Smooth muscle cell (in vitro differentiated cells): ENCODE results near the gene EIF5A. TPM values are rescaled to one million over a fixed set of nuclear protein-coding genes. Genes with fewer than 3 reads are reported as not detected.

ENCODE experiments used
- DNase-seq: peaks from one replicate; lab custom pipeline; 2025; ENCODE audit not compliant: unreplicated experiment; lab: John Stamatoyannopoulos, UW
- H2AFZ ChIP-seq: fragments of 200-600 bp; sonication (generic); 2 replicates; pipeline ENCODE4 v1.6.0; 2016; ENCODE audit warnings: antibody characterized with exemption, low read depth, mild to moderate bottlenecking
- H3F3A ChIP-seq: fragments of 200-600 bp; sonication (generic); 2 replicates; pipeline ENCODE4 v1.6.0; 2017; ENCODE audit warnings: antibody characterized with exemption, low read depth
- H3K27ac ChIP-seq: fragments of 200-600 bp; sonication (generic); 2 replicates; pipeline ENCODE4 v1.5.1; 2016; ENCODE audit warnings: low read depth, mild to moderate bottlenecking
- H3K27me3 ChIP-seq: fragments of 200-600 bp; sonication (generic); 2 replicates; pipeline ENCODE4 v1.6.1; 2016; ENCODE audit warnings: low read depth, mild to moderate bottlenecking
- H3K36me3 ChIP-seq: fragments of 200-600 bp; sonication (generic); 2 replicates; pipeline ENCODE4 v1.5.1; 2016; ENCODE audit warnings: low read depth
- H3K4me1 ChIP-seq: fragments of 200-600 bp; sonication (generic); 2 replicates; pipeline ENCODE4 v1.5.1; 2016; ENCODE audit warnings: low read depth
- H3K4me2 ChIP-seq: fragments of 200-600 bp; sonication (generic); 2 replicates; pipeline ENCODE4 v1.6.0; 2016; ENCODE audit warnings: mild to moderate bottlenecking
- H3K4me3 ChIP-seq: fragments of 200-600 bp; sonication (generic); 2 replicates; pipeline ENCODE4 v1.5.1; 2016; ENCODE audit warnings: mild to moderate bottlenecking
- H3K79me2 ChIP-seq: fragments of 200-600 bp; sonication (generic); 2 replicates; pipeline ENCODE4 v1.6.0; 2016; ENCODE audit warnings: low read depth, mild to moderate bottlenecking
- H3K9ac ChIP-seq: fragments of 200-600 bp; sonication (generic); 2 replicates; pipeline ENCODE4 v1.6.0; 2016; ENCODE audit warnings: low read depth
- H3K9me3 ChIP-seq: fragments of 200-600 bp; sonication (generic); replicated peaks from 2 replicates; pipeline ENCODE4 v1.5.1; 2016; ENCODE audit warnings: low read depth
- H4K20me1 ChIP-seq: fragments of 200-600 bp; sonication (generic); 2 replicates; pipeline ENCODE4 v1.6.0; 2016; ENCODE audit warnings: low read depth
- CTCF ChIP-seq: fragments of 200-600 bp; sonication (generic); IDR thresholded peaks from 2 replicates; pipeline ENCODE4 v1.5.1; 2017; ENCODE audit warnings: borderline replicate concordance, mild to moderate bottlenecking, antibody characterized with exemption; ENCODE audit not compliant: insufficient read depth, poor library complexity, severe bottlenecking
- WGBS: methylation state at CpG from one replicate; pipeline ENCODE4 v1.1.7; 2016; ENCODE audit warnings: low lambda C conversion rate; 5-methylcytosine and 5-hydroxymethylcytosine counted together
- polyA plus RNA-seq: library from polyadenylated mRNA; unstranded; fragments of >200 nt; fragmentation: Nextera tagmentation; extraction: Ambion mirVana; gene quantifications from 2 replicates; pipeline ENCODE4 v1.2.1, GENCODE V29; 2016
- total RNA-seq: library from RNA; depleted of rRNA; stranded (reverse); fragments of >200 nt; gene quantifications from 2 replicates; pipeline ENCODE4 v1.2.3, GENCODE V29; 2014

The EIF5A gene
- total and polyA plus RNA-seq, 2 experiments from 2014 or later, result 323 to 797 TPM

- peak within 1 kb of the TSS; percentile 39 for H3K27ac ChIP-seq
- peak within 1 kb of the TSS; percentile 70 for H2AFZ ChIP-seq
- H3F3A ChIP-seq, result peaks cover 5% of the 10 kb centered on the region
- H3K9ac ChIP-seq, result no peak within 1 kb of the TSS
- peak within 1 kb of the TSS; percentile 47 for H3K4me3 ChIP-seq
- DNase-seq, result peak; percentile 78
- no peaks in the 10 kb centered on the region for H3K36me3 ChIP-seq
- no peaks in the 10 kb centered on the region for H4K20me1 ChIP-seq
- peak within 1 kb of the TSS; percentile 87 for H3K4me2 ChIP-seq
- no peaks in the 10 kb centered on the region for H3K9me3 ChIP-seq
- no peaks in the 10 kb centered on the region for H3K4me1 ChIP-seq
- TF ChIP-seq CTCF, result no peak
- H3K27me3 ChIP-seq, result peaks cover 14% of the 10 kb centered on the region
- no peaks in the 10 kb centered on the region for H3K79me2 ChIP-seq
- 2% methylated on average over 59 of the region's 71 CpGs for WGBS
Observed at GRCh38 chr17:7281074-7281952, 26.1 kb upstream of the EIF5A start, which contains the start of gene SLC2A4. Gene SLC2A4 (plus strand): TSS chr17:7281718. CDS start chr17:7281935, 217 bp downstream.

GRCh38 chr17:7281953-7282751 lies 25.3 kb upstream of the EIF5A start:
- peak overlapping the region; percentile 70 for H2AFZ ChIP-seq

GRCh38 chr17:7282752-7283321 lies 24.6 kb upstream of the EIF5A start:
- 86% methylated on average over 6 of the region's 6 CpGs for WGBS
- Histone ChIP-seq H3K79me2 (no peaks in the 10 kb centered on the region), H3K27me3 (peaks cover 14% of the 10 kb centered on the region), H3K4me2 (no peak overlapping the region), H3K27ac (no peak overlapping the region), H3F3A (peaks cover 5% of the 10 kb centered on the region), H3K4me1 (no peaks in the 10 kb centered on the region), H2AFZ (no peak overlapping the region), H3K9me3 (no peaks in the 10 kb centered on the region), H3K9ac (no peak overlapping the region), H3K4me3 (no peak overlapping the region), H4K20me1 (no peaks in the 10 kb centered on the region), H3K36me3 (no peaks in the 10 kb centered on the region)
- no peak for DNase-seq
- TF ChIP-seq CTCF, result no peak

More at GRCh38 chr17:7281953-7282751, 25.3 kb upstream of the EIF5A start:
- DNase-seq, result no peak
- no peaks in the 10 kb centered on the region for H3K36me3 ChIP-seq
- H3K4me3 ChIP-seq, result peak overlapping the region; percentile 47
- no peak overlapping the region for H3K27ac ChIP-seq
- TF ChIP-seq CTCF, result no peak
- peaks cover 14% of the 10 kb centered on the region for H3K27me3 ChIP-seq
- peaks cover 5% of the 10 kb centered on the region for H3F3A ChIP-seq
- peak overlapping the region; percentile 87 for H3K4me2 ChIP-seq
- H3K79me2 ChIP-seq, result no peaks in the 10 kb centered on the region
- H3K9ac ChIP-seq, result no peak overlapping the region
- no peaks in the 10 kb centered on the region for H3K4me1 ChIP-seq
- H4K20me1 ChIP-seq, result no peaks in the 10 kb centered on the region
- WGBS, result 4% methylated on average over 34 of the region's 43 CpGs
- no peaks in the 10 kb centered on the region for H3K9me3 ChIP-seq
